ENCODE results near the gene TRIM62.

TRIM62 gene

GRCh38 chr1:33165209-33165608 lies 16.6 kb downstream of the TRIM62 start:
- H3K9me2 ChIP-seq (replicated peaks; ENCODE audit: low read depth, low read length), result no peaks in the 10 kb centered on the region
- peaks cover 7% of the 10 kb centered on the region for H3K4me1 ChIP-seq (ENCODE audit: insufficient read depth, low read length, poor library complexity, severe bottlenecking)
- no peak overlapping the region for H3K9ac ChIP-seq (ENCODE audit: low read depth, low read length, poor library complexity, severe bottlenecking)
- no peak for TF ChIP-seq EZH2phosphoT487 (IDR thresholded peaks at IDR 0.05; ENCODE audit: borderline replicate concordance)
- no peak for TF ChIP-seq CTCF (conservative IDR thresholded peaks at IDR 0.05; ENCODE audit: low read length)
- no peaks in the 10 kb centered on the region for H4K20me1 ChIP-seq (ENCODE audit: insufficient read depth, low read length, poor library complexity, severe bottlenecking)
- H3K9me3 ChIP-seq (ENCODE audit: insufficient read depth, low read depth, low read length), result no peaks in the 10 kb centered on the region
- H3K79me2 ChIP-seq (ENCODE audit: insufficient read depth, low read length), result no peaks in the 10 kb centered on the region
- no peak overlapping the region for H2AFZ ChIP-seq (ENCODE audit: low read length)
- H3K27me3 ChIP-seq (ENCODE audit: insufficient read depth, low read length, poor library complexity, severe bottlenecking), result no peaks in the 10 kb centered on the region
- H3F3A ChIP-seq (ENCODE audit: low read depth), result no peaks in the 10 kb centered on the region
- H3K4me3 ChIP-seq (ENCODE audit: low read length, poor library complexity, severe bottlenecking), result no peak overlapping the region
- H3K36me3 ChIP-seq (ENCODE audit: insufficient read depth, low read length), result no peaks in the 10 kb centered on the region
- no peak overlapping the region for H3K4me2 ChIP-seq (ENCODE audit: low read depth, low read length, poor library complexity, severe bottlenecking)

GRCh38 chr1:33163621-33164519 lies 18.0 kb downstream of the TRIM62 start:
- no peak overlapping the region for H3K4me2 ChIP-seq (ENCODE audit: low read depth, low read length, poor library complexity, severe bottlenecking)
- H3K27me3 ChIP-seq (ENCODE audit: insufficient read depth, low read length, poor library complexity, severe bottlenecking), result no peaks in the 10 kb centered on the region
- TF ChIP-seq EZH2phosphoT487 (IDR thresholded peaks at IDR 0.05; ENCODE audit: borderline replicate concordance) (no peak), CTCF (conservative IDR thresholded peaks at IDR 0.05; ENCODE audit: low read length) (no peak)
- no peak overlapping the region for H3K4me3 ChIP-seq (ENCODE audit: low read length, poor library complexity, severe bottlenecking)
- no peak overlapping the region for H2AFZ ChIP-seq (ENCODE audit: low read length)
- H3K9me3 ChIP-seq (ENCODE audit: insufficient read depth, low read depth, low read length), result no peaks in the 10 kb centered on the region
- peaks cover 7% of the 10 kb centered on the region for H3K4me1 ChIP-seq (ENCODE audit: insufficient read depth, low read length, poor library complexity, severe bottlenecking)
- no peaks in the 10 kb centered on the region for H4K20me1 ChIP-seq (ENCODE audit: insufficient read depth, low read length, poor library complexity, severe bottlenecking)
- no peak overlapping the region for H3K9ac ChIP-seq (ENCODE audit: low read depth, low read length, poor library complexity, severe bottlenecking)
- H3K9me2 ChIP-seq (replicated peaks; ENCODE audit: low read depth, low read length), result no peaks in the 10 kb centered on the region
- no peaks in the 10 kb centered on the region for H3F3A ChIP-seq (ENCODE audit: low read depth)
- H3K36me3 ChIP-seq (ENCODE audit: insufficient read depth, low read length), result no peaks in the 10 kb centered on the region
- no peaks in the 10 kb centered on the region for H3K79me2 ChIP-seq (ENCODE audit: insufficient read depth, low read length)

- no peaks in the 10 kb centered on the region for H3K79me2 ChIP-seq (ENCODE audit: insufficient read depth, low read length)
- H3K4me2 ChIP-seq (ENCODE audit: low read depth, low read length, poor library complexity, severe bottlenecking), result no peak overlapping the region
- H3K4me1 ChIP-seq (ENCODE audit: insufficient read depth, low read length, poor library complexity, severe bottlenecking), result peaks cover 7% of the 10 kb centered on the region
- no peak overlapping the region for H2AFZ ChIP-seq (ENCODE audit: low read length)
- no peaks in the 10 kb centered on the region for H3K9me2 ChIP-seq (replicated peaks; ENCODE audit: low read depth, low read length)
- H3F3A ChIP-seq (ENCODE audit: low read depth), result no peaks in the 10 kb centered on the region
- H3K9me3 ChIP-seq (ENCODE audit: insufficient read depth, low read depth, low read length), result no peaks in the 10 kb centered on the region
- peaks cover 6% of the 10 kb centered on the region; the same call in 1 of the 2 replicates for H3K36me3 ChIP-seq (ENCODE audit: insufficient read depth, low read length)
- TF ChIP-seq EZH2phosphoT487 (IDR thresholded peaks at IDR 0.05; ENCODE audit: borderline replicate concordance) (no peak), CTCF (conservative IDR thresholded peaks at IDR 0.05; ENCODE audit: low read length) (no peak)
- H3K4me3 ChIP-seq (ENCODE audit: low read length, poor library complexity, severe bottlenecking), result no peak overlapping the region
- H3K27me3 ChIP-seq (ENCODE audit: insufficient read depth, low read length, poor library complexity, severe bottlenecking), result no peaks in the 10 kb centered on the region
- H4K20me1 ChIP-seq (ENCODE audit: insufficient read depth, low read length, poor library complexity, severe bottlenecking), result no peaks in the 10 kb centered on the region
- no peak overlapping the region for H3K9ac ChIP-seq (ENCODE audit: low read depth, low read length, poor library complexity, severe bottlenecking)
Observed at GRCh38 chr1:33162141-33162540, 19.7 kb downstream of the TRIM62 start.

Measured in Loucy (cell line).